Right lobe of liver (tissue), 6 donors: ENCODE measurements around the gene EHBP1L1. TPM values are rescaled to one million over a fixed set of nuclear protein-coding genes. Genes with fewer than 3 reads are reported as not detected.

Source experiments
- ATAC-seq, 4 donors: fragments of 200-7000 bp; cut with Tn5 transposase; one replicate each; pipeline ENCODE4 v1.9.1; 2020; ENCODE audit warnings: mild to moderate bottlenecking in 4 of 4, moderate library complexity in 4 of 4
- DNase-seq, 3 donors: peaks; one replicate each; pipeline ENCODE4 v3.0.0-alpha.2; 2020
- H3K27ac ChIP-seq, 3 donors: fragments of 200-600 bp; one replicate each; pipeline ENCODE4 v1.8.0; 2022
- H3K27me3 ChIP-seq, 2 donors: fragments of 200-600 bp; one replicate each; pipeline ENCODE4 v1.8.0; 2022
- H3K36me3 ChIP-seq, 4 donors: fragments of 200-600 bp; sonication (generic) in 1 of 4; one replicate each; pipeline versions ENCODE4 v1.5.1 to v1.8.0; 2017 to 2022; ENCODE audit warnings: control low read depth in 1 of 4
- H3K4me1 ChIP-seq, 4 donors: fragments of 200-600 bp; sonication (generic) in 1 of 4; one replicate each; pipeline versions ENCODE4 v1.5.1 to v1.8.0; 2017 to 2022; ENCODE audit warnings: control low read depth in 1 of 4
- H3K4me3 ChIP-seq, 3 donors: fragments of 200-600 bp; one replicate each; pipeline ENCODE4 v1.8.0; 2022
- H3K9me3 ChIP-seq, 4 donors: fragments of 200-600 bp; sonication (generic) in 1 of 4; one replicate each; pipeline versions ENCODE4 v1.5.1 to v1.8.0; 2017 to 2022; ENCODE audit warnings: control low read depth in 1 of 4
- CTCF ChIP-seq, 4 donors: fragments of 200-600 bp in 3 of 4; fragments of 450-650 bp in 1 of 4; IDR thresholded peaks; one replicate each; pipeline versions ENCODE4 v1.5.1 to v1.8.0; 2016 to 2022; ENCODE audit warnings: antibody characterized with exemption in 4 of 4, mild to moderate bottlenecking in 2 of 4
- POLR2A ChIP-seq: fragments of 450-650 bp; IDR thresholded peaks from one replicate; pipeline ENCODE4 v1.6.1; 2017; ENCODE audit warnings: antibody characterized with exemption, mild to moderate bottlenecking
- WGBS: methylation state at CpG from one replicate; pipeline ENCODE4 v1.1.6; 2018; ENCODE audit warnings: low coverage, low lambda C conversion rate; ENCODE audit not compliant: insufficient coverage; ENCODE audit errors: missing lambda C conversion rate; 5-methylcytosine and 5-hydroxymethylcytosine counted together
- intact Hi-C, 2 donors: fragments of 100-400 bp; cut with DNase I; formaldehyde crosslinking; loops; one replicate each; pipeline versions ENCODE4 v1.11.2 to v1.14.1; 2022
- total RNA-seq, 6 experiments: library from RNA; depleted of rRNA in 2 of 6; stranded (reverse); fragments of >200 nt in 2 of 6; fragmentation: NEBNext Ultra II Directional in 3 of 6; extraction: Animal tissue kit (Norgen Biotek cat#: 25700) in 3 of 6; gene quantifications; one replicate each; pipeline versions ENCODE4 v1.1.0 to v1.2.4, GENCODE V29; 2016 to 2023
- donor health status: DM: no; HTN: yes; CAD: no.
- donor health status: DM: no; HTN: no; CAD: no.
- donor health status: DM: no; HTN: no; CAD: no.
- donor health status: DM: no; HTN: yes; CAD: no.
- donor health status: DM: no; HTN: yes; CAD: no.

The EHBP1L1 gene
- total RNA-seq, 6 experiments from 2014 or later, result 10.0 to 29.9 (median 13.7) TPM

- TF ChIP-seq POLR2A (no peak), CTCF (IDR thresholded peaks at IDR 0.05) (no peak)
- DNase-seq (no peak), ATAC-seq (no peak)
- H3K4me1 ChIP-seq, result peaks cover 0 to 9% (median 4%) of the 10 kb centered on the region in 4 donors
- no peaks in the 10 kb centered on the region for H3K9me3 ChIP-seq
- H3K27ac ChIP-seq, result no peak overlapping the region
- intact Hi-C loops, result no loop called here
- WGBS, result 76% methylated on average over 5 of the region's 33 CpGs
- H3K36me3 ChIP-seq, result peaks cover 0 to 31% (median 13%) of the 10 kb centered on the region in 4 donors
- H3K27me3 ChIP-seq, result no peaks in the 10 kb centered on the region
- no peak overlapping the region for H3K4me3 ChIP-seq
These were observed 42.3 kb downstream of the EHBP1L1 start for GRCh38 chr11:65617990-65618751.

GRCh38 chr11:65618763-65619162, 42.9 kb downstream of the EHBP1L1 start:
- Histone ChIP-seq H3K27me3 (no peaks in the 10 kb centered on the region), H3K36me3 (peaks cover 0 to 33% (median 13%) of the 10 kb centered on the region in 4 donors), H3K27ac (no peak overlapping the region), H3K9me3 (no peaks in the 10 kb centered on the region), H3K4me1 (peaks cover 0 to 9% (median 3%) of the 10 kb centered on the region in 4 donors), H3K4me3 (no peak overlapping the region)
- ATAC-seq (no peak), DNase-seq (no peak)
- intact Hi-C loops, result no loop called here
- WGBS, result 87% methylated on average over 5 of the region's 14 CpGs
- TF ChIP-seq CTCF (IDR thresholded peaks at IDR 0.05) (no peak), POLR2A (no peak)

GRCh38 chr11:65619281-65619928, 43.6 kb downstream of the EHBP1L1 start:
- Histone ChIP-seq H3K27me3 (no peaks in the 10 kb centered on the region), H3K36me3 (peaks cover 0 to 39% (median 13%) of the 10 kb centered on the region in 4 donors), H3K9me3 (no peaks in the 10 kb centered on the region), H3K4me3 (no peak overlapping the region), H3K4me1 (peaks cover 0 to 9% (median 3%) of the 10 kb centered on the region in 4 donors), H3K27ac (no peak overlapping the region)
- no peak for DNase-seq
- TF ChIP-seq POLR2A, result no peak
- TF ChIP-seq CTCF (IDR thresholded peaks at IDR 0.05), result no peak
- WGBS, result 89% methylated on average over 6 of the region's 29 CpGs
- ATAC-seq, result no peak
- intact Hi-C loops, result no loop called here

GRCh38 chr11:65620666-65621065, 44.8 kb downstream of the EHBP1L1 start:
- no CpG with 5 or more reads among the region's 19 CpGs for WGBS
- Histone ChIP-seq H3K9me3 (no peaks in the 10 kb centered on the region), H3K27ac (no peak overlapping the region), H3K4me1 (peaks cover 0 to 9% (median 3%) of the 10 kb centered on the region in 4 donors), H3K4me3 (no peak overlapping the region), H3K36me3 (peaks cover 0 to 46% (median 14%) of the 10 kb centered on the region in 4 donors), H3K27me3 (no peaks in the 10 kb centered on the region)
- DNase-seq (no peak), ATAC-seq (no peak)
- intact Hi-C loops, result loop anchor here (10.0 kb wide), 3 partner anchors 84 to 204 kb away; no protein-coding TSS in a partner anchor
- TF ChIP-seq POLR2A (no peak), CTCF (IDR thresholded peaks at IDR 0.05) (no peak)
